DOHH2 (cell line): Measurements from ENCODE around the gene DSTYK.

Source experiments
- H3F3A ChIP-seq: fragments of 200-600 bp; sonication (generic), shearing (Covaris generic); 2 replicates; pipeline ENCODE4 v1.6.0; 2016; ENCODE audit warnings: antibody characterized with exemption, mild to moderate bottlenecking; ENCODE audit not compliant: control insufficient read depth, insufficient read depth
- H3K27ac ChIP-seq: fragments of 200-600 bp; sonication (generic); 2 replicates; pipeline ENCODE4 v1.5.1; 2014; ENCODE audit warnings: low read depth, mild to moderate bottlenecking, low read length, moderate library complexity
- H3K27me3 ChIP-seq: fragments of 200-600 bp; sonication (generic); 2 replicates; pipeline ENCODE4 v1.6.1; 2014; ENCODE audit warnings: mild to moderate bottlenecking, low read length, mixed read lengths; ENCODE audit not compliant: control insufficient read depth
- H3K36me3 ChIP-seq: fragments of 200-600 bp; sonication (generic); 2 replicates; pipeline ENCODE4 v1.6.1; 2014; ENCODE audit warnings: mild to moderate bottlenecking, low read length, moderate library complexity, mixed read lengths; ENCODE audit not compliant: control insufficient read depth
- H3K4me1 ChIP-seq: fragments of 200-600 bp; sonication (generic); 2 replicates; pipeline ENCODE4 v1.6.1; 2014; ENCODE audit warnings: mild to moderate bottlenecking, low read length, mixed read lengths; ENCODE audit not compliant: control insufficient read depth
- H3K4me2 ChIP-seq: fragments of 200-600 bp; sonication (generic); 2 replicates; pipeline ENCODE4 v1.6.0; 2014; ENCODE audit warnings: mild to moderate bottlenecking, low read length, moderate library complexity
- H3K4me3 ChIP-seq: fragments of 200-600 bp; sonication (generic); 2 replicates; pipeline ENCODE4 v1.5.1; 2014; ENCODE audit warnings: mild to moderate bottlenecking, low read length, mixed read lengths
- H3K79me2 ChIP-seq: fragments of 200-600 bp; sonication (generic); 2 replicates; pipeline ENCODE4 v1.6.1; 2014; ENCODE audit warnings: mild to moderate bottlenecking, low read length, mixed read lengths; ENCODE audit not compliant: control insufficient read depth
- H3K9me2 ChIP-seq: fragments of 200-600 bp; sonication (generic); replicated peaks from 2 replicates; pipeline ENCODE4 v1.6.1; 2014; ENCODE audit warnings: mild to moderate bottlenecking, low read length, mixed read lengths; ENCODE audit not compliant: control insufficient read depth
- H3K9me3 ChIP-seq: fragments of 200-600 bp; sonication (generic); 2 replicates; pipeline ENCODE4 v1.6.1; 2014; ENCODE audit warnings: antibody characterized with exemption, low read length, mixed read lengths; ENCODE audit not compliant: control insufficient read depth, insufficient read depth
- H4K20me1 ChIP-seq: fragments of 200-600 bp; sonication (generic); 2 replicates; pipeline ENCODE4 v1.6.0; 2014; ENCODE audit warnings: low read depth, mild to moderate bottlenecking, antibody characterized with exemption, low read length, moderate library complexity; ENCODE audit not compliant: control insufficient read depth, insufficient read depth
- CTCF ChIP-seq: fragments of 200-600 bp; sonication (generic); IDR thresholded peaks from one replicate; pipeline ENCODE4 v1.5.1; 2014; ENCODE audit warnings: antibody characterized with exemption, mild to moderate bottlenecking, low read depth, low read length; ENCODE audit not compliant: poor library complexity, severe bottlenecking
- EZH2phosphoT487 ChIP-seq: fragments of 200-600 bp; sonication (generic); IDR thresholded peaks from 2 replicates; pipeline ENCODE4 v1.6.1; 2017; ENCODE audit warnings: borderline replicate concordance, mild to moderate bottlenecking, antibody characterized with exemption, low read length, moderate library complexity, mixed read lengths

DSTYK gene

GRCh38 chr1:205188098-205188497, 23.4 kb downstream of the DSTYK start:
- H3K4me2 ChIP-seq: no peak overlapping the region

GRCh38 chr1:205187420-205187819, 24.1 kb downstream of the DSTYK start:
- TF ChIP-seq EZH2phosphoT487 (no peak), CTCF (no peak)
- Histone ChIP-seq H3K4me2 (no peak overlapping the region), H3K79me2 (peaks cover 11% of the 10 kb centered on the region)

More at GRCh38 chr1:205188098-205188497, 23.4 kb downstream of the DSTYK start:
- no peaks in the 10 kb centered on the region for H3K9me3 ChIP-seq
- peaks cover 11% of the 10 kb centered on the region for H3K79me2 ChIP-seq
- no peak overlapping the region for H3K27ac ChIP-seq
- H3F3A ChIP-seq: no peaks in the 10 kb centered on the region
- TF ChIP-seq CTCF: no peak
- no peaks in the 10 kb centered on the region for H3K9me2 ChIP-seq
- H4K20me1 ChIP-seq: no peaks in the 10 kb centered on the region
- no peaks in the 10 kb centered on the region for H3K27me3 ChIP-seq
- peaks cover 14% of the 10 kb centered on the region for H3K4me1 ChIP-seq
- no peaks in the 10 kb centered on the region for H3K36me3 ChIP-seq
- H3K4me3 ChIP-seq: no peak overlapping the region

GRCh38 chr1:205186191-205186590, 25.3 kb downstream of the DSTYK start:
- H3K79me2 ChIP-seq: peaks cover 11% of the 10 kb centered on the region
- no peaks in the 10 kb centered on the region for H3K27me3 ChIP-seq
- no peak overlapping the region for H3K27ac ChIP-seq
- no peaks in the 10 kb centered on the region for H3F3A ChIP-seq
- H4K20me1 ChIP-seq: no peaks in the 10 kb centered on the region
- H3K9me2 ChIP-seq: no peaks in the 10 kb centered on the region
- no peak overlapping the region for H3K4me2 ChIP-seq
- no peak for TF ChIP-seq CTCF
- TF ChIP-seq EZH2phosphoT487: no peak
- H3K9me3 ChIP-seq: no peaks in the 10 kb centered on the region
- H3K4me3 ChIP-seq: no peak overlapping the region
- peaks cover 14% of the 10 kb centered on the region for H3K4me1 ChIP-seq
- H3K36me3 ChIP-seq: no peaks in the 10 kb centered on the region

More at GRCh38 chr1:205187420-205187819, 24.1 kb downstream of the DSTYK start:
- H4K20me1 ChIP-seq: no peaks in the 10 kb centered on the region
- no peaks in the 10 kb centered on the region for H3K36me3 ChIP-seq
- H3K4me3 ChIP-seq: no peak overlapping the region
- no peaks in the 10 kb centered on the region for H3K27me3 ChIP-seq
- no peaks in the 10 kb centered on the region for H3K9me2 ChIP-seq
- no peaks in the 10 kb centered on the region for H3K9me3 ChIP-seq
- H3K4me1 ChIP-seq: peaks cover 14% of the 10 kb centered on the region
- H3F3A ChIP-seq: no peaks in the 10 kb centered on the region
- no peak overlapping the region for H3K27ac ChIP-seq
